CD14-positive monocyte (primary cell): ENCODE data around the gene WIPI1. TPM values are rescaled to one million over a fixed set of nuclear protein-coding genes. Genes with fewer than 3 reads are reported as not detected.

Experiments
- DNase-seq, 3 donors: peaks; one replicate each; pipeline ENCODE4 v3.0.0-alpha.2; 2011 to 2022
- H2AFZ ChIP-seq: 2 replicates; pipeline ENCODE4 v1.6.0; 2012; ENCODE audit warnings: mild to moderate bottlenecking, low read depth, low read length, inconsistent platforms; ENCODE audit not compliant: insufficient read depth, poor library complexity, severe bottlenecking
- H3K27ac ChIP-seq, 2 donors: 1 replicate in 1 of 2; 2 replicates in 1 of 2; pipeline ENCODE4 v1.5.1; 2012 to 2013; ENCODE audit warnings: low read length in 2 of 2, control low read depth in 1 of 2, inconsistent platforms in 1 of 2, low read depth in 1 of 2, mild to moderate bottlenecking in 1 of 2
- H3K27me3 ChIP-seq, 2 donors: one replicate each; pipeline versions ENCODE4 v1.6.0 to v1.6.1; 2011 to 2013; ENCODE audit warnings: low read length in 2 of 2; ENCODE audit not compliant: control insufficient read depth in 2 of 2, insufficient read depth in 2 of 2
- H3K36me3 ChIP-seq, 2 donors: replicated peaks in 1 of 2; 1 replicate in 1 of 2; 2 replicates in 1 of 2; pipeline versions ENCODE4 v1.5.1 to v1.6.1; 2012 to 2013; ENCODE audit warnings: low read length in 2 of 2, control low read depth in 1 of 2, inconsistent platforms in 1 of 2, mild to moderate bottlenecking in 1 of 2; ENCODE audit not compliant: insufficient read depth in 2 of 2, control insufficient read depth in 1 of 2
- H3K4me1 ChIP-seq, 2 donors: 1 replicate in 1 of 2; 2 replicates in 1 of 2; pipeline versions ENCODE4 v1.5.1 to v1.6.1; 2012 to 2013; ENCODE audit warnings: low read length in 2 of 2, control low read depth in 1 of 2, inconsistent platforms in 1 of 2, mild to moderate bottlenecking in 1 of 2, moderate library complexity in 1 of 2; ENCODE audit not compliant: insufficient read depth in 2 of 2, control insufficient read depth in 1 of 2
- H3K4me2 ChIP-seq: replicated peaks from 2 replicates; pipeline ENCODE3; 2012; ENCODE audit warnings: low read length, moderate library complexity, mild to moderate bottlenecking; ENCODE audit not compliant: poor library complexity, severe bottlenecking; ENCODE audit errors: extremely low read depth
- H3K4me3 ChIP-seq, 3 experiments: fragments of 200-600 bp in 1 of 3; sonication (generic) in 1 of 3; replicated peaks in 1 of 3; 1 replicate in 2 of 3; 2 replicates in 1 of 3; pipeline ENCODE4 v1.5.1; 2011 to 2013; ENCODE audit warnings: low read length in 3 of 3, mild to moderate bottlenecking in 3 of 3, control low read depth in 2 of 3, low read depth in 2 of 3, inconsistent platforms in 1 of 3, moderate library complexity in 1 of 3
- H3K79me2 ChIP-seq: 2 replicates; pipeline ENCODE4 v1.6.0; 2012; ENCODE audit warnings: mild to moderate bottlenecking, control low read depth, inconsistent platforms, low read length, moderate library complexity; ENCODE audit not compliant: insufficient read depth
- H3K9ac ChIP-seq: 2 replicates; pipeline ENCODE4 v1.6.0; 2017; ENCODE audit warnings: low read length, mild to moderate bottlenecking; ENCODE audit not compliant: insufficient read depth, poor library complexity, severe bottlenecking
- H3K9me3 ChIP-seq, 2 donors: replicated peaks in 1 of 2; 1 replicate in 1 of 2; 2 replicates in 1 of 2; pipeline versions ENCODE4 v1.5.1 to v1.6.1; 2012 to 2013; ENCODE audit warnings: low read length in 2 of 2, control low read depth in 1 of 2; ENCODE audit not compliant: control insufficient read depth in 1 of 2, insufficient read depth in 1 of 2
- H4K20me1 ChIP-seq: 2 replicates; pipeline ENCODE4 v1.6.0; 2012; ENCODE audit warnings: mild to moderate bottlenecking, low read length, control low read depth, moderate library complexity; ENCODE audit not compliant: insufficient read depth
- H3K27ac Mint-ChIP-seq, 7 donors: one replicate each; pipeline ENCODE4 v1.8.0; 2020; ENCODE audit warnings: mild to moderate bottlenecking in 7 of 7, mixed read lengths in 7 of 7, moderate library complexity in 6 of 7, inconsistent platforms in 2 of 7
- H3K27me3 Mint-ChIP-seq, 3 donors: one replicate each; pipeline ENCODE4 v1.8.0; 2021 to 2022; ENCODE audit warnings: low read depth in 3 of 3, mild to moderate bottlenecking in 3 of 3, mixed read lengths in 3 of 3, moderate library complexity in 3 of 3, inconsistent platforms in 1 of 3
- H3K36me3 Mint-ChIP-seq, 2 donors: one replicate each; pipeline ENCODE4 v1.8.0; 2020; ENCODE audit warnings: mixed read lengths in 2 of 2, inconsistent platforms in 1 of 2, mild to moderate bottlenecking in 1 of 2
- H3K4me1 Mint-ChIP-seq: one replicate; pipeline ENCODE4 v1.8.0; 2020; ENCODE audit warnings: mild to moderate bottlenecking, mixed read lengths
- H3K4me3 Mint-ChIP-seq, 2 donors: one replicate each; pipeline ENCODE4 v1.8.0; 2020; ENCODE audit warnings: mild to moderate bottlenecking in 2 of 2, mixed read lengths in 2 of 2, moderate library complexity in 1 of 2
- H3K9me3 Mint-ChIP-seq, 7 donors: one replicate each; pipeline ENCODE4 v1.8.0; 2020 to 2022; ENCODE audit warnings: mixed read lengths in 7 of 7, mild to moderate bottlenecking in 6 of 7, moderate library complexity in 6 of 7, inconsistent platforms in 2 of 7
- WGBS: methylation state at CpG from one replicate; pipeline ENCODE4 v1.1.5; 2013; ENCODE audit warnings: missing lambda C conversion rate; ENCODE audit not compliant: insufficient coverage; 5-methylcytosine and 5-hydroxymethylcytosine counted together
- intact Hi-C, 2 donors: fragments of 100-400 bp; cut with micrococcal nuclease; formaldehyde crosslinking; loops; one replicate each; pipeline versions ENCODE4 v1.15.0 to v1.15.1; 2023
- polyA plus RNA-seq, 3 donors: library from polyadenylated mRNA; depleted of rRNA in 1 of 3; unstranded in 2 of 3; stranded (reverse) in 1 of 3; fragments of 300-500 nt in 2 of 3; fragments of >200 nt in 1 of 3; fragmentation: Illumina TruSeq in 2 of 3; gene quantifications; 1 replicate in 2 of 3; 2 replicates in 1 of 3; pipeline ENCODE4 v1.2.3, GENCODE V29; 2012 to 2021
- TF ChIP-seq, protein P1 (sequence below): fragments of 200-600 bp; IDR thresholded peaks from one replicate; pipeline ENCODE4 v1.8.0; 2022; ENCODE audit warnings: antibody characterized with exemption, mild to moderate bottlenecking

Gene WIPI1
- polyA plus RNA-seq, 3 donors: 19.9 to 31.9 (median 22.1) TPM

- Histone ChIP-seq H2AFZ (no peak overlapping the region), H3K9me3 (no peaks in the 10 kb centered on the region), H3K27ac (no peak overlapping the region), H3K4me1 (no peaks in the 10 kb centered on the region), H3K36me3 (peaks cover 52 to 83% of the 10 kb centered on the region in 2 donors), H3K9ac (no peak overlapping the region), H4K20me1 (no peaks in the 10 kb centered on the region), H3K27me3 (no peaks in the 10 kb centered on the region), H3K4me3 (no peak overlapping the region), H3K79me2 (no peaks in the 10 kb centered on the region), H3K4me2 (no peak overlapping the region)
- peaks cover 67 to 86% of the 10 kb centered on the region in 2 donors for H3K36me3 Mint-ChIP-seq
- H3K4me3 Mint-ChIP-seq: no peak overlapping the region
- intact Hi-C loops: no loop called here
- H3K4me1 Mint-ChIP-seq: no peaks in the 10 kb centered on the region
- peaks cover 1 to 3% (median 2%) of the 10 kb centered on the region in 3 donors for H3K27me3 Mint-ChIP-seq
- TF ChIP-seq, protein P1, sequence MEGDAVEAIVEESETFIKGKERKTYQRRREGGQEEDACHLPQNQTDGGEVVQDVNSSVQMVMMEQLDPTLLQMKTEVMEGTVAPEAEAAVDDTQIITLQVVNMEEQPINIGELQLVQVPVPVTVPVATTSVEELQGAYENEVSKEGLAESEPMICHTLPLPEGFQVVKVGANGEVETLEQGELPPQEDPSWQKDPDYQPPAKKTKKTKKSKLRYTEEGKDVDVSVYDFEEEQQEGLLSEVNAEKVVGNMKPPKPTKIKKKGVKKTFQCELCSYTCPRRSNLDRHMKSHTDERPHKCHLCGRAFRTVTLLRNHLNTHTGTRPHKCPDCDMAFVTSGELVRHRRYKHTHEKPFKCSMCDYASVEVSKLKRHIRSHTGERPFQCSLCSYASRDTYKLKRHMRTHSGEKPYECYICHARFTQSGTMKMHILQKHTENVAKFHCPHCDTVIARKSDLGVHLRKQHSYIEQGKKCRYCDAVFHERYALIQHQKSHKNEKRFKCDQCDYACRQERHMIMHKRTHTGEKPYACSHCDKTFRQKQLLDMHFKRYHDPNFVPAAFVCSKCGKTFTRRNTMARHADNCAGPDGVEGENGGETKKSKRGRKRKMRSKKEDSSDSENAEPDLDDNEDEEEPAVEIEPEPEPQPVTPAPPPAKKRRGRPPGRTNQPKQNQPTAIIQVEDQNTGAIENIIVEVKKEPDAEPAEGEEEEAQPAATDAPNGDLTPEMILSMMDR: no peak
- DNase-seq: no peak
- H3K27ac Mint-ChIP-seq: no peak overlapping the region
- no peaks in the 10 kb centered on the region for H3K9me3 Mint-ChIP-seq
- 50% methylated on average over 1 of the region's 3 CpGs for WGBS
These were observed 34.0 kb downstream of the WIPI1 start for GRCh38 chr17:68423251-68423650.

DNA sequence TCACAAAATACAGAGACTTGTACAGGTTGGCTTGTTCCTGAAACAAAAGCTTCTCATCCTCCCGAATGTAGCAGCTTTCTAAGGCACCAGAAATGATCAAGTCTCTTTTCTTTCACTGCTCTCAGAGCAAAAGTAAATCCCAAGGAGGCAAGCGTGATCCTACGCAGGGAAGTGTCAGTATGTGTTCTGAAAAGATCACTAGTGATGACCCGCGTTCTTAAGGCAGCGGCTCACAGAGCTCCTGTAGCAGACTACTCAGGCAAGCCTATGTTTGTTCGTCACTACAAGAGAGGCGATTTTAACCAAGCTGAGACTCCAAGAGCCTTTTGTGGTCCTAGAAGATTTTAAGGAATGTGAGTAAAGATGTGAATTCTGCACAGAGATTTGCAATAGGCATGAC is 34.5 kb downstream of the WIPI1 start:
- Histone ChIP-seq H3K79me2 (no peaks in the 10 kb centered on the region), H3K36me3 (peaks cover 48 to 78% of the 10 kb centered on the region in 2 donors), H3K9me3 (no peaks in the 10 kb centered on the region), H3K4me3 (no peak overlapping the region), H3K4me2 (no peak overlapping the region), H3K27ac (no peak overlapping the region), H2AFZ (no peak overlapping the region), H4K20me1 (no peaks in the 10 kb centered on the region), H3K4me1 (no peaks in the 10 kb centered on the region), H3K9ac (no peak overlapping the region), H3K27me3 (no peaks in the 10 kb centered on the region)
- Mint-ChIP-seq H3K4me1 (no peaks in the 10 kb centered on the region), H3K36me3 (peaks cover 69 to 84% of the 10 kb centered on the region in 2 donors), H3K27me3 (peaks cover 1 to 3% (median 2%) of the 10 kb centered on the region in 3 donors), H3K27ac (no peak overlapping the region), H3K9me3 (no peaks in the 10 kb centered on the region), H3K4me3 (no peak overlapping the region)
- WGBS: 100% methylated on average over 6 of the region's 8 CpGs
- no peak for DNase-seq
- TF ChIP-seq, protein P1: no peak
- intact Hi-C loops: no loop called here
